HepG2 (cell line): Measurements from ENCODE around the gene ESPNL. TPM values are rescaled to one million over a fixed set of nuclear protein-coding genes. Genes with fewer than 3 reads are reported as not detected.
A peak's percentile ranks its signal among the peaks of the same experiment; 100 is the strongest.

Experiments
- ARNT2 ChIP-seq: sonication (generic); formaldehyde crosslinking; IDR thresholded peaks from 2 replicates; pipeline ENCODE4 v1.8.0; 2022; ENCODE audit warnings: mild to moderate bottlenecking, low read depth, missing genetic modification reagents, moderate library complexity
- ESRRA ChIP-seq: sonication (generic); formaldehyde crosslinking; IDR thresholded peaks from 2 replicates; pipeline ENCODE4 v1.5.1; 2020; ENCODE audit warnings: mild to moderate bottlenecking, low read depth, missing genetic modification reagents
- HDAC1 ChIP-seq: sonication (generic); formaldehyde crosslinking; IDR thresholded peaks from 2 replicates; pipeline ENCODE4 v1.5.1; 2020; ENCODE audit warnings: mild to moderate bottlenecking, missing genetic modification reagents
- KDM2A ChIP-seq: sonication (generic); formaldehyde crosslinking; IDR thresholded peaks from 2 replicates; pipeline ENCODE4 v1.4.0; 2020; ENCODE audit warnings: low read depth, missing genetic modification reagents, borderline replicate concordance
- KDM3A ChIP-seq: IDR thresholded peaks from 2 replicates; pipeline ENCODE4 v1.6.1; 2018; ENCODE audit warnings: low read depth, missing compliant biosample characterization
- MBD4 ChIP-seq: IDR thresholded peaks from 2 replicates; pipeline ENCODE4 v1.6.1; 2012; ENCODE audit warnings: low read length, inconsistent platforms, borderline replicate concordance
- MXI1 ChIP-seq: IDR thresholded peaks from 3 replicates; pipeline ENCODE4 v1.6.1; 2012; ENCODE audit warnings: low read depth, low read length, inconsistent platforms, borderline replicate concordance
- NFKB2 ChIP-seq: sonication (generic); formaldehyde crosslinking; IDR thresholded peaks from 2 replicates; pipeline ENCODE4 v1.4.0; 2020; ENCODE audit warnings: missing genetic modification reagents, borderline replicate concordance
- ZNF207 ChIP-seq: fragments of 450-650 bp; IDR thresholded peaks from 2 replicates; pipeline ENCODE4 v1.6.1; 2016; ENCODE audit warnings: antibody characterized with exemption, borderline replicate concordance
- polyA plus RNA-seq, 8 experiments: library from polyadenylated mRNA; depleted of rRNA in 3 of 8; stranded (reverse) in 7 of 8; unstranded in 1 of 8; fragments of >200 nt; fragmentation: Illumina TruSeq in 4 of 8; extraction: Trizol in 4 of 8; gene quantifications; 2 replicates each; pipeline versions ENCODE4 v1.2.1 to v1.2.3, GENCODE V29; 2011 to 2016; ENCODE audit warnings: low read depth in 4 of 8, missing spikeins in 1 of 8, mixed read lengths in 1 of 8; ENCODE audit not compliant: insufficient read depth in 1 of 8
- total RNA-seq, 5 experiments: library from RNA; depleted of rRNA; stranded (reverse); fragments of >200 nt; fragmentation: Illumina TruSeq; extraction: Trizol; gene quantifications; 2 replicates each; pipeline ENCODE4 v1.2.3, GENCODE V29; 2016; ENCODE audit warnings: low read depth in 1 of 5
- TF ChIP-seq, protein P1 (sequence below): sonication (generic); formaldehyde crosslinking; IDR thresholded peaks from 2 replicates; pipeline ENCODE4 v1.4.0; 2020; ENCODE audit warnings: mild to moderate bottlenecking, missing genetic modification reagents
- TF ChIP-seq, protein P2 (sequence below): sonication (generic); formaldehyde crosslinking; IDR thresholded peaks from 2 replicates; pipeline ENCODE4 v1.9.0; 2022; ENCODE audit warnings: missing genetic modification reagents, mild to moderate bottlenecking, borderline replicate concordance

The ESPNL gene
- total and polyA plus RNA-seq, 2 of the 13 experiments (the other 11 are each of a cell fraction or from before 2014, with no cell fraction given) = 0.45 to 0.80 TPM

DNA sequence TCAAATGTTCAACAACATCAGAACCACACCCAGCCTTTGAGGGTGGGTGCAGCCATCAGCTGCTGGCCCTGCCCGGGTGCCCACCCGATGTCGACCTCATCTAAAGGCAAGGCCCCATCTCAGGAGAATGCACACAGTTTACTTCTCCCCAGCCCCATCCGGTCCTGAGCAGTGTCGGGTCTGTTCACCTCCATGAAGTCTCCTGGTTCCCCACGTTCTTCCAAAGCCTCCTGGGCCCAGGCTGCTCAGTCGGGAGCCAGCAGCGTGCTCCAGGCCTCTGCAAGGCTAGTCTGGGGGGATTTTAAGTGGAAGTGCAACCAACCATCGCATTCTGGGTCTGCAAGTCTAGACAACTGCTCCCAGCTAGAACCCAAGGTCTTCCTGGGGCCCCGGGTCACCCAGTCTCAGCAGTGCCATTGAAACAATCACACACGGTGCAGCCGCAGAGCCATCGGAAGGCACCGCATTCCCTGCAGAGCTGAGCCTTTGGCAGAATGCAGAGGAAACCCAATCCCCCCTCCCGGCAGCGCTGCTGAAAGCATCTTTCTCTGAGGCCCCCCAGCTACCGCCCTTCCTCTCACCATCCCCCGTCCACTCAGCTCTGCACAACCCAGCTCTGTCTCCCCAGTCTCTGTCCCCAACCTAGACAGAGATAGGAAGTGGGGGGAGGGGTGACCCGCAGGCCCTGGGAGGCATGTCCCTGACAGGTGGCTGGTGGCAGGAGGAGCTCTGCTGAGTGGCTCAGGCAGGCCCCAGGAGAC lies 8.5 kb downstream of the ESPNL start (continued):
- TF ChIP-seq, protein P1, sequence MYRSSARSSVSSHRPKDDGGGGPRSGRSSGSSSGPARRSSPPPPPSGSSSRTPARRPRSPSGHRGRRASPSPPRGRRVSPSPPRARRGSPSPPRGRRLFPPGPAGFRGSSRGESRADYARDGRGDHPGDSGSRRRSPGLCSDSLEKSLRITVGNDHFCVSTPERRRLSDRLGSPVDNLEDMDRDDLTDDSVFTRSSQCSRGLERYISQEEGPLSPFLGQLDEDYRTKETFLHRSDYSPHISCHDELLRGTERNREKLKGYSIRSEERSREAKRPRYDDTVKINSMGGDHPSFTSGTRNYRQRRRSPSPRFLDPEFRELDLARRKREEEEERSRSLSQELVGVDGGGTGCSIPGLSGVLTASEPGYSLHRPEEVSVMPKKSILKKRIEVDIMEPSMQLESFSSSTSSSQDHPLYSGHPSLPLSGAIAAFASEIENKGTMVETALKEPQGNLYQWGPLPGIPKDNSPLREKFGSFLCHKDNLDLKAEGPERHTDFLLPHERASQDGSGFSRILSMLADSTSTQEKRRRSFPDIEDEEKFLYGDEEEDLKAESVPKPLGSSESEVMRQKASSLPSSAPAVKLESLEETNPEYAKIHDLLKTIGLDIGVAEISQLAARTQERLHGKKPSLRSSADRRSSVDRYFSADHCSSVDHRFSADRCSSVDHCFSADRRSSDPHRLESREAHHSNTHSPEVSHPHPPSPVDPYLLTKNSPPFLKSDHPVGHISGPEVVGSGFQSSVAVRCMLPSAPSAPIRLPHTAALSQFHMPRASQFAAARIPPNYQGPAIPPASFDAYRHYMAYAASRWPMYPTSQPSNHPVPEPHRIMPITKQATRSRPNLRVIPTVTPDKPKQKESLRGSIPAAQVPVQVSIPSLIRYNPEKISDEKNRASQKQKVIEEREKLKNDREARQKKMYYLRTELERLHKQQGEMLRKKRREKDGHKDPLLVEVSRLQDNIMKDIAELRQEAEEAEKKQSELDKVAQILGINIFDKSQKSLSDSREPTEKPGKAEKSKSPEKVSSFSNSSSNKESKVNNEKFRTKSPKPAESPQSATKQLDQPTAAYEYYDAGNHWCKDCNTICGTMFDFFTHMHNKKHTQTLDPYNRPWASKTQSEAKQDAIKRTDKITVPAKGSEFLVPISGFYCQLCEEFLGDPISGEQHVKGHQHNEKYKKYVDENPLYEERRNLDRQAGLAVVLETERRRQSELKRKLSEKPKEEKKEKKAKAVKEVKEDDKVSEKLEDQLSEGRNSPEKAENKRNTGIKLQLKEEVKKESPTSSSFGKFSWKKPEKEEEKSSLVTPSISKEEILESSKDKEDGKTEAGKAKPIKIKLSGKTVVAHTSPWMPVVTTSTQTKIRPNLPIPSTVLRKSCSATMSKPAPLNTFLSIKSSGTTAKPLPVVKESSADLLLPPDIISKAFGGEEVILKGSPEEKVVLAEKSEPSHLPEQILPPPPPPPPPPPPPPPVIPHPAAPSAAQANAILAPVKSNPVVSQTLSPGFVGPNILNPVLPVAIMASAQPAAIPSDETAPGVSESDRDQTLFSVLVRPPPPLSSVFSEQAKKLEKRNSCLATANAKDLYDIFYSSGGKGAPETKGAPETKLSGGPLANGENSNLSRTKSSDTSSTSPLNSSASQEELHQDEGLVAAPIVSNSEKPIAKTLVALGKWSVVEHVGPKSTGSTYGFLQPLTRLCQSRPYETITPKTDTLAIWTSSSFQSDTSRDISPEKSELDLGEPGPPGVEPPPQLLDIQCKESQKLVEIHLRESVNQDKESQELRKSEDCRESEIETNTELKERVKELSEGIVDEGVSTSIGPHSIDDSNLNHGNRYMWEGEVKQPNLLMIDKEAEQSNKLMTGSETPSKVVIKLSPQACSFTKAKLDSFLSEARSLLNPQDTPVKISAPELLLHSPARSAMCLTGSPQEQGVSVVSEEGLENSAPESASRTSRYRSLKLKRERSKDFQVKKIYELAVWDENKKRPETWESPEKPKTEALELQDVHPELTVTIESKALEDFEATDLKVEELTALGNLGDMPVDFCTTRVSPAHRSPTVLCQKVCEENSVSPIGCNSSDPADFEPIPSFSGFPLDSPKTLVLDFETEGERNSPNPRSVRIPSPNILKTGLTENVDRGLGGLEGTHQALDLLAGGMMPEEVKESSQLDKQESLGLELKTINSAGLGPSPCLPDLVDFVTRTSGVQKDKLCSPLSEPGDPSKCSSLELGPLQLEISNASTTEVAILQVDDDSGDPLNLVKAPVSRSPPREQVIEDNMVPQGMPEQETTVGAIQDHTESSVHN = peak; percentile 70; the same call in 1 of the 2 replicates
- peak; percentile 67; the same call in 1 of the 2 replicates for TF ChIP-seq NFKB2 (CRISPR knock-in tag)
- TF ChIP-seq, protein P2, sequence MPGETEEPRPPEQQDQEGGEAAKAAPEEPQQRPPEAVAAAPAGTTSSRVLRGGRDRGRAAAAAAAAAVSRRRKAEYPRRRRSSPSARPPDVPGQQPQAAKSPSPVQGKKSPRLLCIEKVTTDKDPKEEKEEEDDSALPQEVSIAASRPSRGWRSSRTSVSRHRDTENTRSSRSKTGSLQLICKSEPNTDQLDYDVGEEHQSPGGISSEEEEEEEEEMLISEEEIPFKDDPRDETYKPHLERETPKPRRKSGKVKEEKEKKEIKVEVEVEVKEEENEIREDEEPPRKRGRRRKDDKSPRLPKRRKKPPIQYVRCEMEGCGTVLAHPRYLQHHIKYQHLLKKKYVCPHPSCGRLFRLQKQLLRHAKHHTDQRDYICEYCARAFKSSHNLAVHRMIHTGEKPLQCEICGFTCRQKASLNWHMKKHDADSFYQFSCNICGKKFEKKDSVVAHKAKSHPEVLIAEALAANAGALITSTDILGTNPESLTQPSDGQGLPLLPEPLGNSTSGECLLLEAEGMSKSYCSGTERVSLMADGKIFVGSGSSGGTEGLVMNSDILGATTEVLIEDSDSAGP = 0 out of 2 replicates have a peak, but pooled peaks have one; percentile 17
- TF ChIP-seq MXI1 = no peak
- TF ChIP-seq KDM2A = no peak
- TF ChIP-seq ESRRA (CRISPR knock-in tag) = no peak
- no peak for TF ChIP-seq ZNF207
- TF ChIP-seq MBD4 = no peak
- TF ChIP-seq HDAC1 (CRISPR knock-in tag) = 0 out of 2 replicates have a peak, but pooled peaks have one; percentile 2
- TF ChIP-seq ARNT2 (CRISPR knock-in tag) = no peak
- TF ChIP-seq KDM3A (CRISPR knock-in tag) = no peak
